ENCODE measurements around the gene SCAP.

SCAP gene

DNA sequence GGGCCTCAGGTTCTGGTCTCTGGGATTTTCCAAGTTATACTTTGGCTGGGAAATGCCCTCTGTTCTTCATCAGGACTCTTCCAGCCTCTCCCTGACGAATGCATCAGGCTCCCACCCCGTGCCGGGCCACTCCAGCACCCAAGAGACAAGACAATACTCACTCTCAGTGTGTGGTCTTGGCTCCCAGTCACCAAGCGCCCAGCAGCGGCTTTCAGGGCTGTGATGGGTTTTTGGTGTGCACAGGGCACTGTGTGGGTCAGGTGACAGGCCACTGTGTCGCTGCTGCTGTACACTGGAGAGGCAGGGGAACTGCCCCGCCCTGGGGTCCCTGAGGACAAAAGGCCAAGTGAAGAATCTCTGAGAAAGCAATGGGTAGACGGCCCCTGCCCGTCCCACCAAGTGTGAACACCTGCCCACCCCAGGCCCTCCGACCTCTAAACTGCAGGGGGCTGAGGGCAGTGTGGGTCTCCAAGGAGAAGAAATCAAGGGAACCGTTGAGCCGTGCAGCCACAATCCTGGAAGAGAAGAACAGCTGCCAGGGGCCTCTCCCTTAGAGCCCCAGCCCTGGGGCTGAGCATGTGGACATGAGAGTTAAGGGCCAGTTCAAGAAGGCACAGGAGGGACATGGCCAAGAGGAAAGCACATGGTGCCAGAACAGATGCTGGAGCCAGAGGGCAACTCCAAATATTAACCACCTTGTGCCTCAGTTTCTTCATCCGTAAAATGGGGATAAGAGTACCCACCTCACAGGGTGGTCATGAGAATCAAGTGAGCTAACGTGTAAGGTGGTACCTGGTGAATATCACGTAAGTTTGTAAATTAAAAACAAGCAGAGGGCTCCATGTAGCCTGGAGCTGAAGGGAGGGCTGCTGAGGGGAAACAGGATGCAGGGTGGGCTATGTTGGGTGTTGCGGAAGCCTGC lies 60.8 kb downstream of the SCAP start:
- no peak for FAIRE-seq
- no peak for DNase-seq (ENCODE audit: low spot score)

GRCh38 chr3:47414161-47414564 lies 61.6 kb downstream of the SCAP start:
- FAIRE-seq (no peak), DNase-seq (ENCODE audit: low spot score) (no peak)

GRCh38 chr3:47413751-47414150 lies 62.0 kb downstream of the SCAP start:
- FAIRE-seq: no peak
- DNase-seq (ENCODE audit: low spot score): no peak

GRCh38 chr3:47412842-47413520 lies 62.8 kb downstream of the SCAP start:
- DNase-seq (ENCODE audit: low spot score) (no peak), FAIRE-seq (no peak)

DNA sequence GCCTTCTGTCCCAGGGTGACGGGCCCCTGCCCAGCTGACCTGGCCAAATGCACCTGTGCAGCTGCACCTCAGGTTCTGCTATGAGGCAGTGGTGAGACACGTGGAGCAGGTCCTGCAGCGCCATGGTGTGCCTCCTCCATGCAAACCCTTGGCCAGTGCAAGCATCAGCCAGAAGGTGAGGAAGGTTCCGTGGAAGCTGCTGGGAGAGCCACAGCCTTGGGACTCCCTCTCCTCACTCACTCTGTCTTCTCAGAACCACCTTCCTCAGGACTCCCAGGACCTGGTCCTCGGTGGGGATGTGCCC lies 63.3 kb downstream of the SCAP start:
- DNase-seq (ENCODE audit: low spot score) (no peak), FAIRE-seq (no peak)

DNA sequence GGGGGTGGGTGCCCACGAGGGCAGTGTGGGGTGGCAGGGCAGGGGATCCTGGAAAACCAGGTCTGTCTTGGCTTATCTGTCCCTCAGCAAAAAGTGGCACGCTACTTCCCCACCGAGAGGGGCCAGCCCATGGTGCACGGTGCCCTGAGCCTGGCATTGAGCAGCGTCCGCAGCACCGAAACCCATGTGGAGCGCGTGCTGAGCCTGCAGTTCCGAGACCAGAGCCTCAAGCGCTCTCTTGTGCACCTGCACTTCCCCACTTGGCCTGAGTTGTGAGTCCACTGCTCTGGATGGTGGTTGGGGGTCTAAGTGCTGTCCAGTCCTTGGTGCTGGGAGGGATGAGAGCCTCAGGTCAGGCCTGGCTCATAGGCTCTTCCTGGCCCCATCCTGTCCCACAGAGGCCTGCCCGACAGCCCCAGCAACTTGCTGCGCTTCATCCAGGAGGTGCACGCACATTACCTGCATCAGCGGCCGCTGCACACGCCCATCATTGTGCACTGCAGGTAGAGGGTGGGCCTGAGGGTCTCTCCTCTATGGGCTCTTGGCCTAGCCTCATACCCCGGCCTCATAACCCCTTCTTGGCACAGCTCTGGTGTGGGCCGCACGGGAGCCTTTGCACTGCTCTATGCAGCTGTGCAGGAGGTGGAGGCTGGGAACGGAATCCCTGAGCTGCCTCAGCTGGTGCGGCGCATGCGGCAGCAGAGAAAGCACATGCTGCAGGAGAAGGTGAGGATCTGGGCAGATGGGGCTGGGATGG lies 63.9 kb downstream of the SCAP start:
- DNase-seq (ENCODE audit: low spot score) (no peak), FAIRE-seq (no peak)

DNA sequence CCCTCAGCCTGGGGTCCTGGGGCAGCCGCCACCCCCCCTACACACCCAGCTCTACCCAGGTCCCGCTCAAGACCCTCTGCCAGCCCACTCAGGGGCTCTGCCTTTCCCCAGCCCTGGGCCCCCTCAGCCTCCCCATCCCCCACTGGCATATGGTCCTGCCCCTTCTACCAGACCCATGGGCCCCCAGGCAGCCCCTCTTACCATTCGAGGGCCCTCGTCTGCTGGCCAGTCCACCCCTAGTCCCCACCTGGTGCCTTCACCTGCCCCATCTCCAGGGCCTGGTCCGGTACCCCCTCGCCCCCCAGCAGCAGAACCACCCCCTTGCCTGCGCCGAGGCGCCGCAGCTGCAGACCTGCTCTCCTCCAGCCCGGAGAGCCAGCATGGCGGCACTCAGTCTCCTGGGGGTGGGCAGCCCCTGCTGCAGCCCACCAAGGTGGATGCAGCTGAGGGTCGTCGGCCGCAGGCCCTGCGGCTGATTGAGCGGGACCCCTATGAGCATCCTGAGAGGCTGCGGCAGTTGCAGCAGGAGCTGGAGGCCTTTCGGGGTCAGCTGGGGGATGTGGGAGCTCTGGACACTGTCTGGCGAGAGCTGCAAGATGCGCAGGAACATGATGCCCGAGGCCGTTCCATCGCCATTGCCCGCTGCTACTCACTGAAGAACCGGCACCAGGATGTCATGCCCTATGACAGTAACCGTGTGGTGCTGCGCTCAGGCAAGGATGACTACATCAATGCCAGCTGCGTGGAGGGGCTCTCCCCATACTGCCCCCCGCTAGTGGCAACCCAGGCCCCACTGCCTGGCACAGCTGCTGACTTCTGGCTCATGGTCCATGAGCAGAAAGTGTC lies 64.7 kb downstream of the SCAP start:
- DNase-seq (ENCODE audit: low spot score) (no peak), FAIRE-seq (no peak)

DNA sequence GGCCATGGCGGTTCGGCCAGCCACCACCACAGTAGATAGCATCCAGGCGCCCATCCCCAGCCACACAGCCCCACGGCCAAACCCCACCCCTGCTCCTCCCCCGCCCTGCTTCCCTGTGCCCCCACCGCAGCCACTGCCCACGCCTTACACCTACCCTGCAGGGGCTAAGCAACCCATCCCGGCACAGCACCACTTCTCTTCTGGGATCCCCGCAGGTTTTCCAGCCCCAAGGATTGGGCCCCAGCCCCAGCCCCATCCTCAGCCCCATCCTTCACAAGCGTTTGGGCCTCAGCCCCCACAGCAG lies 65.4 kb downstream of the SCAP start:
- DNase-seq (ENCODE audit: low spot score) (no peak), FAIRE-seq (no peak)

- DNase-seq (ENCODE audit: low spot score) (no peak), FAIRE-seq (no peak)
Observed at GRCh38 chr3:47409688-47410416, 65.9 kb downstream of the SCAP start.

DNA sequence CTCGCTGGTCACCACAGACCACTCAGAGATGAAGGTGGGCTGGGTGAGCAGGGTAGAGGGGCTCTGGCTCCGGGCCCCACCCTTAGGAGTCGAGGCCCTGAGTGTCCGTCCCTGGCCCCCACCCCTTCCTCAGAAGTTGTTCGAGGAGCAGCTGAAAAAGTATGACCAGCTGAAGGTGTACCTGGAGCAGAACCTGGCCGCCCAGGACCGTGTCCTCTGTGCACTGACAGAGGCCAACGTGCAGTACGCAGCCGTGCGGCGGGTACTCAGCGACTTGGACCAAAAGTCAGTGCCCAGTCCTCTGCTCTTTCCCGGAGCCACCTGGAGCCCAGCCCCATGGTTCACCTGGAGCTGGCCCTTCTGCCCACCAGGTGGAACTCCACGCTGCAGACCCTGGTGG lies 66.5 kb downstream of the SCAP start:
- FAIRE-seq (no peak), DNase-seq (ENCODE audit: low spot score) (no peak)

- DNase-seq (ENCODE audit: low spot score): no peak
- no peak for FAIRE-seq
Observed at GRCh38 chr3:47408839-47409229, 66.9 kb downstream of the SCAP start.

DNA sequence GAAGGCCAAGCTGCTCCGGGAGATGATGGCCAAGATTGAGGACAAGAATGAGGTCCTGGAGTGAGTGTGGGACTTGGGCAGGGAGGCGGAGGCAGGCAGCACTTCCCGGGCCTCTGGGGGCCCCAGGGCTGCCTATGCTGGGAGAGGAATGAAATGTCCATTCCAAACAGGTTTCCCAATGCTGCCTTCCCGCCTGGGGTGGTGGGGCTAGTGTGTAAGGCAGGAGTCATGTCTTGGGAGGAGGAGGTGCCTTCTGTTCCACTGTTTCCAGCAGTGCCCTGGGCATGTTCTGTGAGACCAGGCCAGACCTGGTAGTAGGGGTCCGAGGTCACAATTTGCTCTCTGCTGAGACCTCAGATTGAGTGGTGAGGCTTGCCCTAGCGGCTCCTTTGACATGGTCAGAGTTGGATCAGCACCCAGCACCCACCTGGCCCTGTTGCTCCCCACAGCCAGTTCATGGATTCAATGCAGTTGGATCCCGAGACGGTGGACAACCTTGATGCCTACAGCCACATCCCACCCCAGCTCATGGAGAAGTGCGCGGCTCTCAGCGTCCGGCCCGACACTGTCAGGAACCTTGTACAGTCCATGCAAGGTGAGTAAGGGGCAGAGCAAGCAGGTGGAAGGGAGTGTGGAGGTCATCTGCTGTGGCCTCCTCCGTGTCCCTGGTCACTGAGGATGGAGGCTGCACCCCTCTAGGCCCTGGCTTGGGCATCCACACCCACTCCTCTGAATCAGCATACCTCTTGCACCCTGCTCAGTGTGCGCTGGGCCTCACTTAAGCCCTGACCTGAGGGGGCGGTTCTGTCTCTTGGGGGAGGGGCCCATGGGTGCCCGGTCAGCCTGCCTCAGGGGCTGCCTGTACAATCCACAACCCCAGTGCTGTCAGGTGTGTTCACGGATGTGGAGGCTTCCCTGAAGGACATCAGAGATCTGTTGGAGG lies 67.6 kb downstream of the SCAP start:
- DNase-seq (ENCODE audit: low spot score): no peak
- FAIRE-seq: no peak

GRCh38 chr3:47407237-47407636 lies 68.5 kb downstream of the SCAP start:
- DNase-seq (ENCODE audit: low spot score) (no peak), FAIRE-seq (no peak)

DNA sequence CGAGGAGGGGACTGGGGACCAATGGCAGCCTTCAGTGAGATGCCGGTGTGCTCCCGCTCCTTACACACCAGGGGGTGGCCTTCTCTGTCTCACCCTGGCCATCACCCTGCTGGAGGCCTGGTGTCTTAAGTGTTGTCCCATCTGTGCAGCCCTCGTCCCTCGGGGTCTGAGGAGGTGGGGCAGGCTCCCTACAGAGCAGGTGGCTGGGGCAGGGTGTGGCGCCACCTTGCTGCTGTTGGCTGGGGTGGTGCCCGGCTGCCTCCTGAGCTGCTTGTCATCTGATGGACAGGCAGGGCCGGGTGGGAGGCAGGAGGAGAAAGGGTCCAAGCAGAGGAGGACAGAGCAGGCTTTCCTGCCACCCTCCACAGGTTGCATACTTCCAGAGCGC lies 69.0 kb downstream of the SCAP start:
- DNase-seq (ENCODE audit: low spot score) (no peak), FAIRE-seq (no peak)

DNA sequence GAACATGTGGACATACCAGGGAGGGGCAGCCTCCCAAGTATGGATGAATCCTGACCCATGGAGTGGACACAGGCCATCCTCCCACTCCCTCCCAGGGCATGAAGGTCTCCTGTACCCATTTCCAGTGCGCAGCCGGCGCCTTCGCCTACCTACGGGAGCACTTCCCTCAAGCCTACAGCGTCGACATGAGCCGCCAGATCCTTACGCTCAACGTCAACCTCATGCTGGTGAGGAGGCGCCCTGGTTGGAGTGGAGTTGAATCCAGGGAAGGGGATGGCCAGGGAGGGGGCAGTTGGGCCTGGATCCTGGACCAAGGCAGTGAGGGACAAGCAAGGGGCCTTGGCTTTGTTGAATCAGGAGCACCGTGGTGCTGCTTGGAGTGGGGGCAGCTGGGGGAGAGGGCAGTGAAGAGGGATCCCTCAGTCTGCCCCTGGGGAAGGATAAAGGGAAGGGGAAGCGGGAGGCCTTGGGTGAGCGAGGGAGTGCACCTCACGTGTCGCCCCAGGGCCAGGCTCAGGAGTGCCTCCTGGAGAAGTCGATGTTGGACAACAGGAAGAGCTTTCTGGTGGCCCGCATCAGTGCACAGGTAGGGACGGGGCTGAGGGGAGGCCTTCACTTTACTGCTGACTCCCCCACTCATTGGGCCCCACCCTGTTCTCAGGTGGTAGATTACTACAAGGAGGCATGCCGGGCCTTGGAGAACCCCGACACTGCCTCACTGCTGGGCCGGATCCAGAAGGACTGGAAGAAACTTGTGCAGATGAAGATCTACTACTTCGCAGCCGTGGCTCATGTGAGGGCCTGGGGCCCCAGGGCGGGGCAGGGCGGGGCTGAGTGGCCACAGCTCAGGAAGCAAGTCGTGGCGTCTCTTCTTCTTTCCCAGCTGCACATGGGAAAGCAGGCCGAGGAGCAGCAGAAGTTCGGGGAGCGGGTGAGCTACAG lies 69.7 kb downstream of the SCAP start:
- FAIRE-seq (no peak), DNase-seq (ENCODE audit: low spot score) (no peak)

DNA sequence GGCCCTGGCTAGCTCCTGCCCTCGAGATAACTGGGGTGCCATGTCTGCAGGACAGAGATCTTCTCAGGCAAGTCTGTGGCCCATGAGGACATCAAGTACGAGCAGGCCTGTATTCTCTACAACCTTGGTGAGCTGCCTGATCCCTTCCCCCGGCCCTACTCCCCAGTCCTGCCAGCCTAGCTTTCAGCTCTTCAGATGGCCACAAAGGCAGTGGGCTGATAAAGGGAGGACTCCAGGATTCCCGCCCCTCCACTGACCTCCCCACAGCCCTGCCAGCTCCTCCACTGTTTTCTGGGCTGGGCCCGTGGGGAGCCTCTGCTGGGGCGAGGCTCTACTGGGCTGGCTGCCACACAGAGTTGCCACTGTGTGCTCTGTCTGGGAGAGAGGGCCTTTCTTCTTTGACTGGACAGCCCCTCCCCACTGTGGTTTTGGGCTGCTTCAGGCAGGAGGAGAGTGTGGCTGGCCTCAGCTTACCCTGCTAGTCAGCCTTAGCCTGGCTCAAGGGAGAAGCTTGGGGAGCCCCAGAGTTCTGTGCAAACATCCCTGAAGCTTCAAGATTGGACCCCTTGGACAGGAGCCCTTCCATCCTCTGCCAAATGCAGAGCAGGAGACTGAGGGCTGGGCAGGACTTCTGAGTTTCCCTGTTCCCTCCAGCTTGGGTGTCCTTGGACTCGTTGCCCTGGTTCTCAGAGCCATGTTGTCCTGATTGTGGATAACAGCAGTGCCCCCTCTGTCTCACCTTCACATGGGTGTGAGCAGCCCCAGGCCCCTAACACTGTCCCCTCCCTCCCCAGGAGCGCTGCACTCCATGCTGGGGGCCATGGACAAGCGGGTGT lies 70.6 kb downstream of the SCAP start:
- no peak for FAIRE-seq
- DNase-seq (ENCODE audit: low spot score): no peak

DNA sequence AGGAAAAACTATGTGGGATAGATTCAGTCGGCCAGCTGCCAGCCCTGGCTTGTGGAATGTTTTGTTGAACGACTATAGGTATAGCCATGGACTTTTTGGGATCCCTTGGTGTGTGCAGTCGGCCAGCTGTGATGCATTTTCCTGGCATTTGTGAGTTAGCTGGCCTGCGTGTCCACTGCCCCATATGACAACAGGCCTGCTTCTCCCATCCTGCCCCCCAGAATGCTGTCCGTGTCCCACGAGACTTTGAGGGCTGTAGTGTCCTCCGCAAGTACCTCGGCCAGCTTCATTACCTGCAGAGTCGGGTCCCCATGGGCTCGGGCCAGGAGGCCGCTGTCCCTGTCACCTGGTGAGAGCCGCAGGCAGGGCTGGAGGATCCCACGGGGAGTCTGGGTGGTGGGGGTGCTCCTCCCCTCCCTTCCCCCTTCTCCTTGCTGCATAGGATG lies 71.3 kb downstream of the SCAP start:
- no peak for DNase-seq (ENCODE audit: low spot score)
- no peak for FAIRE-seq
